ENCODE measurements around the gene IMMP2L.

- no peak for TF ChIP-seq EZH2phosphoT487 (IDR thresholded peaks at IDR 0.05; ENCODE audit: borderline replicate concordance)
- no peak for TF ChIP-seq CTCF (conservative IDR thresholded peaks at IDR 0.05; ENCODE audit: low read length)
Observed at GRCh38 chr7:110857106-110857505, 705.2 kb downstream of the IMMP2L start.

All from Loucy (cell line).